Endothelial cell of umbilical vein (primary cell): ENCODE measurements around the gene RBM27. TPM values are rescaled to one million over a fixed set of nuclear protein-coding genes. Genes with fewer than 3 reads are reported as not detected.

Experiments used
- BruUV-seq: library from RNA; stranded (reverse); fragments of 400-500 nt; replicated peaks from 2 replicates; lab custom pipeline; 2021; lab: Mats Ljungman, UMichigan
- CTCF ChIA-PET: fragments of 300-600, 350-600 bp; sonication (Branson Sonifier 250); formaldehyde crosslinking; loops from one replicate; lab custom pipeline; 2021; ENCODE audit warnings: antibody characterized with exemption, inconsistent platforms; lab: Charles Lee
- POLR2A ChIA-PET: fragments of 300-600, 350-600 bp; sonication (Branson Sonifier 250); formaldehyde crosslinking; loops from one replicate; lab custom pipeline; 2021; ENCODE audit warnings: antibody characterized with exemption, inconsistent platforms; lab: Charles Lee
- DNase-seq: peaks from one replicate; pipeline ENCODE4 v3.0.0-alpha.2; 2011; ENCODE audit warnings: low read depth, low spot score
- FAIRE-seq: peaks from 2 replicates; lab custom pipeline; 2011; peaks lifted over from hg19 to GRCh38; lab: Jason Lieb, UNC
- H2AFZ ChIP-seq: 2 replicates; pipeline ENCODE4 v1.6.0; 2012; ENCODE audit warnings: low read depth, low read length, control low read depth, inconsistent platforms
- H3K27ac ChIP-seq: 2 replicates; pipeline ENCODE4 v1.5.1; 2011; ENCODE audit warnings: low read depth, mild to moderate bottlenecking, control low read depth, low read length, moderate library complexity; ENCODE audit not compliant: insufficient read depth
- H3K27me3 ChIP-seq, 2 experiments: 2 replicates each; pipeline versions ENCODE4 v1.6.0 to v1.6.1; 2011; ENCODE audit warnings: low read length in 2 of 2, mixed read lengths in 1 of 2; ENCODE audit not compliant: control insufficient read depth in 2 of 2, insufficient read depth in 2 of 2
- H3K36me3 ChIP-seq, 2 experiments: 2 replicates in 1 of 2; 3 replicates in 1 of 2; pipeline ENCODE4 v1.5.1; 2011; ENCODE audit warnings: low read length in 2 of 2, mild to moderate bottlenecking in 1 of 2, moderate library complexity in 1 of 2; ENCODE audit not compliant: control insufficient read depth in 2 of 2, insufficient read depth in 2 of 2; ENCODE audit errors: extremely low read depth in 1 of 2
- H3K4me1 ChIP-seq: 3 replicates; pipeline ENCODE4 v1.5.1; 2011; ENCODE audit warnings: mild to moderate bottlenecking, low read length; ENCODE audit not compliant: control insufficient read depth, insufficient read depth; ENCODE audit errors: extremely low read depth
- H3K4me2 ChIP-seq: 2 replicates; pipeline ENCODE4 v1.6.1; 2011; ENCODE audit warnings: low read length, control low read depth, mixed read lengths; ENCODE audit not compliant: insufficient read depth
- H3K4me3 ChIP-seq, 3 experiments: fragments of 200-600 bp in 1 of 3; sonication (generic), shearing (Covaris generic) in 1 of 3; replicated peaks in 1 of 3; 2 replicates each; pipeline ENCODE4 v1.5.1; 2011 to 2016; ENCODE audit warnings: control low read depth in 3 of 3, low read length in 3 of 3, mild to moderate bottlenecking in 2 of 3, inconsistent platforms in 1 of 3, low read depth in 1 of 3, moderate library complexity in 1 of 3; ENCODE audit not compliant: insufficient read depth in 1 of 3
- H3K79me2 ChIP-seq: 2 replicates; pipeline ENCODE4 v1.6.0; 2012; ENCODE audit warnings: low read length, inconsistent platforms; ENCODE audit not compliant: control insufficient read depth, insufficient read depth
- H3K9ac ChIP-seq: replicated peaks from 2 replicates; pipeline ENCODE3; 2011; ENCODE audit warnings: low read length, control low read depth; ENCODE audit not compliant: insufficient read depth; ENCODE audit errors: extremely low read depth
- H3K9me1 ChIP-seq: replicated peaks from 3 replicates; pipeline ENCODE4 v1.6.0; 2011; ENCODE audit warnings: mild to moderate bottlenecking, low read length; ENCODE audit not compliant: control insufficient read depth, insufficient read depth; ENCODE audit errors: extremely low read depth
- H3K9me3 ChIP-seq: replicated peaks from 2 replicates; pipeline ENCODE4 v1.5.1; 2012; ENCODE audit warnings: low read length, inconsistent platforms; ENCODE audit not compliant: control insufficient read depth, insufficient read depth
- H4K20me1 ChIP-seq: replicated peaks from 2 replicates; pipeline ENCODE3; 2011; ENCODE audit warnings: mild to moderate bottlenecking, low read length; ENCODE audit not compliant: control insufficient read depth, insufficient read depth; ENCODE audit errors: extremely low read depth
- EZH2 ChIP-seq: IDR thresholded peaks from 2 replicates; pipeline ENCODE4 v1.6.1; 2012; ENCODE audit warnings: borderline replicate concordance, low read depth, mild to moderate bottlenecking, moderate library complexity, low read length, inconsistent platforms; ENCODE audit not compliant: severe bottlenecking
- FOS ChIP-seq: IDR thresholded peaks from 2 replicates; pipeline ENCODE4 v1.6.1; 2011; ENCODE audit warnings: mild to moderate bottlenecking, low read length, moderate library complexity, borderline replicate concordance; ENCODE audit not compliant: insufficient read depth
- GATA2 ChIP-seq: IDR thresholded peaks from 2 replicates; pipeline ENCODE4 v1.7.0; 2011; ENCODE audit warnings: low read depth, mild to moderate bottlenecking, moderate library complexity, mixed read lengths, low read length; ENCODE audit not compliant: insufficient read length, insufficient read depth
- POLR2A ChIP-seq: IDR thresholded peaks from 2 replicates; pipeline ENCODE4 v1.6.1; 2012; ENCODE audit warnings: low read depth, mild to moderate bottlenecking, control low read depth, low read length
- POLR2AphosphoS5 ChIP-seq: IDR thresholded peaks from 2 replicates; pipeline ENCODE4 v1.6.1; 2012; ENCODE audit warnings: low read depth, mild to moderate bottlenecking, control low read depth, low read length, moderate library complexity; ENCODE audit not compliant: insufficient read depth
- dilution Hi-C: fragments of 300-500 bp; cut with MboI; formaldehyde crosslinking; loops from one replicate; pipeline ENCODE4 v1.15.0; 2019; ENCODE audit warnings: low sequenced_read_pairs; ENCODE audit not compliant: extremely low pct_ligation_motif_present
- intact Hi-C: fragments of 100-400 bp; cut with micrococcal nuclease; formaldehyde crosslinking; loops from one replicate; pipeline ENCODE4 v1.10.0; 2022
- polyA plus RNA-seq, 4 experiments: library from polyadenylated mRNA; depleted of rRNA in 3 of 4; stranded (reverse) in 3 of 4; unstranded in 1 of 4; fragments of >200 nt; gene quantifications; 2 replicates each; pipeline versions ENCODE4 v1.2.1 to v1.2.3, GENCODE V29; 2011 to 2012; ENCODE audit warnings: missing spikeins in 1 of 4
- total RNA-seq: library from RNA; stranded (reverse); gene quantifications from 2 replicates; pipeline ENCODE4 v1.2.3, GENCODE V29; 2021
- TF ChIP-seq, protein P1 (sequence below): IDR thresholded peaks from 2 replicates; pipeline ENCODE4 v1.6.1; 2011; ENCODE audit not compliant: insufficient read depth, insufficient read length
- TF ChIP-seq, protein P2 (sequence below), 2 donors: IDR thresholded peaks; 1 replicate in 1 of 2; 2 replicates in 1 of 2; pipeline ENCODE4 v1.5.1; 2011; ENCODE audit warnings: low read length in 2 of 2, mild to moderate bottlenecking in 2 of 2, moderate library complexity in 2 of 2, control low read depth in 1 of 2, inconsistent platforms in 1 of 2, low read depth in 1 of 2; ENCODE audit not compliant: insufficient read depth in 1 of 2; ENCODE audit errors: extremely low read depth in 1 of 2

RBM27 gene
- total and polyA plus RNA-seq, 2 donors (not counting 3 experiments of a cell fraction or from before 2014, with no cell fraction given), result 6.3 to 17.7 TPM

DNA sequence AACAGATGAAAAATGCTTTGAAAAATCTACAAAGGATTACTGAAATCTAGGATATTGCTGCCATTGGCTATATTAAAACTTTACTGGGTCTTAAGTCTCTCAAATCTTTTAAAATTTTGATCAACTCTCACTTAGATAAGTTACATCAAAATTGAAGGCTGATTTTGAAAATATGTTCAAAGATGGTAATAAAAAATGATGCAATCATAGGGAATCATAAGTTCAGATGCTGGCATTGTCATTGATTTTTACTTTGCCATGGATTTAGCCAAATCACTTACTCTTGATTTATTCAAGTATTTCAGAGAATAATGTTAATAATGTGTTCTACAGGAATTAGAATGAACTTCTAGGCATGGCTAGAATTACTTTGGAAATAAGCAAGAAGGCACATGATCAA lies 45.1 kb upstream of the RBM27 start:
- dilution Hi-C loops (no loop called here), intact Hi-C loops (no loop called here)
- no peaks in the 10 kb centered on the region for H3K27me3 ChIP-seq
- POLR2A ChIA-PET, result interaction anchor here (0.6 kb wide), 1 partner anchor 8 kb away, joined by 4 read pairs; no protein-coding TSS in a partner anchor
- no peak for DNase-seq
- H3K9me3 ChIP-seq, result no peaks in the 10 kb centered on the region
- H3K36me3 ChIP-seq, result peaks cover 6 to 34% of the 10 kb centered on the region in 2 experiments
- no peaks in the 10 kb centered on the region for H3K79me2 ChIP-seq
- no peak for FAIRE-seq
- no peak overlapping the region for H2AFZ ChIP-seq
- H3K4me3 ChIP-seq, result no peak overlapping the region
- no peak overlapping the region for H3K4me2 ChIP-seq
- CTCF ChIA-PET, result no interaction called here
- TF ChIP-seq, protein P1, sequence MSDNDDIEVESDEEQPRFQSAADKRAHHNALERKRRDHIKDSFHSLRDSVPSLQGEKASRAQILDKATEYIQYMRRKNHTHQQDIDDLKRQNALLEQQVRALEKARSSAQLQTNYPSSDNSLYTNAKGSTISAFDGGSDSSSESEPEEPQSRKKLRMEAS, result no peak
- TF ChIP-seq, protein P2, sequence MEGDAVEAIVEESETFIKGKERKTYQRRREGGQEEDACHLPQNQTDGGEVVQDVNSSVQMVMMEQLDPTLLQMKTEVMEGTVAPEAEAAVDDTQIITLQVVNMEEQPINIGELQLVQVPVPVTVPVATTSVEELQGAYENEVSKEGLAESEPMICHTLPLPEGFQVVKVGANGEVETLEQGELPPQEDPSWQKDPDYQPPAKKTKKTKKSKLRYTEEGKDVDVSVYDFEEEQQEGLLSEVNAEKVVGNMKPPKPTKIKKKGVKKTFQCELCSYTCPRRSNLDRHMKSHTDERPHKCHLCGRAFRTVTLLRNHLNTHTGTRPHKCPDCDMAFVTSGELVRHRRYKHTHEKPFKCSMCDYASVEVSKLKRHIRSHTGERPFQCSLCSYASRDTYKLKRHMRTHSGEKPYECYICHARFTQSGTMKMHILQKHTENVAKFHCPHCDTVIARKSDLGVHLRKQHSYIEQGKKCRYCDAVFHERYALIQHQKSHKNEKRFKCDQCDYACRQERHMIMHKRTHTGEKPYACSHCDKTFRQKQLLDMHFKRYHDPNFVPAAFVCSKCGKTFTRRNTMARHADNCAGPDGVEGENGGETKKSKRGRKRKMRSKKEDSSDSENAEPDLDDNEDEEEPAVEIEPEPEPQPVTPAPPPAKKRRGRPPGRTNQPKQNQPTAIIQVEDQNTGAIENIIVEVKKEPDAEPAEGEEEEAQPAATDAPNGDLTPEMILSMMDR (IDR thresholded peaks at IDR 0.05; ENCODE audit: extremely low read depth in 1 of 2, insufficient read depth in 1 of 2, low read depth in 1 of 2, low read length in 2 of 2), result no peak
- TF ChIP-seq EZH2 (no peak), POLR2A (no peak), FOS (no peak), POLR2AphosphoS5 (no peak), GATA2 (no peak)
- no TSS peak for BruUV-seq
- H3K9me1 ChIP-seq, result no peaks in the 10 kb centered on the region
- no peaks in the 10 kb centered on the region for H4K20me1 ChIP-seq
- H3K4me1 ChIP-seq, result no peaks in the 10 kb centered on the region
- no peak overlapping the region for H3K27ac ChIP-seq
- no peak overlapping the region for H3K9ac ChIP-seq
